ENCODE results near the gene TNFSF4. TPM values are rescaled to one million over a fixed set of nuclear protein-coding genes. Genes with fewer than 3 reads are reported as not detected.

The TNFSF4 gene
- polyA plus RNA-seq, 1 of the 3 experiments (the other 2 are of a cell fraction), result 25.9 TPM

- TF ChIP-seq FOXJ3 (CRISPR knock-in tag; IDR thresholded peaks at IDR 0.05), result no peak
- no peak for TF ChIP-seq REST (IDR thresholded peaks at IDR 0.05; ENCODE audit: low read depth, low read length)
- TF ChIP-seq IRF3 (IDR thresholded peaks at IDR 0.05; ENCODE audit: low read depth, low read length), result no peak
- no peak for TF ChIP-seq CHD2 (IDR thresholded peaks at IDR 0.05; ENCODE audit: low read length, partially characterized antibody)
- TF ChIP-seq EP300 (IDR thresholded peaks at IDR 0.05; ENCODE audit: borderline replicate concordance in 1 of 2, low read depth in 1 of 2, low read length in 1 of 2), result no peak
These were observed 5.2 kb downstream of the TNFSF4 start (continued) for GRCh38 chr1:173201969-173202368.

GRCh38 chr1:173195596-173196088 is 11.5 kb downstream of the TNFSF4 start:
- H2AFZ ChIP-seq (ENCODE audit: low read depth), result no peak overlapping the region
- H3K4me3 ChIP-seq (ENCODE audit: low read depth in 2 of 2, low read length in 1 of 2), result no peak overlapping the region
- peaks cover 8% of the 10 kb centered on the region for H3F3A ChIP-seq (replicated peaks; ENCODE audit: insufficient read depth)
- no peak overlapping the region for H3K4me2 ChIP-seq
- H3K9me2 ChIP-seq, result no peaks in the 10 kb centered on the region
- no peaks in the 10 kb centered on the region for H3K9me3 ChIP-seq
- no peaks in the 10 kb centered on the region for H3K79me2 ChIP-seq (ENCODE audit: insufficient read depth)
- peaks cover 4% of the 10 kb centered on the region in 2 experiments; a peak in 3 of 4 replicates for H3K4me1 ChIP-seq (ENCODE audit: control insufficient read depth in 1 of 2, insufficient read depth in 2 of 2, low read depth in 1 of 2, low read length in 1 of 2)
- H3K36me3 ChIP-seq (replicated peaks in 1 of 2; ENCODE audit: control insufficient read depth in 1 of 2, insufficient read depth in 2 of 2, low read length in 1 of 2), result peaks cover 0 to 10% of the 10 kb centered on the region in 2 experiments
- DNase-seq, result no peak
- 50% methylated on average over 4 of the region's 5 CpGs for WGBS (ENCODE audit: low lambda C conversion rate)
- no peak for TF ChIP-seq YY1 (IDR thresholded peaks at IDR 0.05; ENCODE audit: low read depth)
- no peak for TF ChIP-seq MAX (IDR thresholded peaks at IDR 0.05; ENCODE audit: low read depth)
- no peak for TF ChIP-seq CTCF (IDR thresholded peaks at IDR 0.05)
- TF ChIP-seq FOXM1 (IDR thresholded peaks at IDR 0.05; ENCODE audit: low read depth), result no peak
- no peak for TF ChIP-seq MEF2A (IDR thresholded peaks at IDR 0.05; ENCODE audit: borderline replicate concordance, low read depth)
- no peak for TF ChIP-seq USF2 (IDR thresholded peaks at IDR 0.05; ENCODE audit: borderline replicate concordance, low read depth, low read length)
- no peak for TF ChIP-seq CHD2 (IDR thresholded peaks at IDR 0.05; ENCODE audit: low read length, partially characterized antibody)
- no peak for TF ChIP-seq NRF1 (IDR thresholded peaks at IDR 0.05; ENCODE audit: low read depth, low read length)
- no peak for TF ChIP-seq FOSL2 (IDR thresholded peaks at IDR 0.05; ENCODE audit: borderline replicate concordance, low read depth)
- no peak for TF ChIP-seq RAD21 (IDR thresholded peaks at IDR 0.05; ENCODE audit: low read length)
- TF ChIP-seq RFX5 (IDR thresholded peaks at IDR 0.05; ENCODE audit: low read length), result no peak
- no peak for TF ChIP-seq SMC3 (IDR thresholded peaks at IDR 0.05; ENCODE audit: low read depth, low read length)
- no peak overlapping the region for H3K27ac ChIP-seq (ENCODE audit: low read depth in 2 of 2, low read length in 1 of 2)
- H4K20me1 ChIP-seq (ENCODE audit: insufficient read depth), result no peaks in the 10 kb centered on the region
- POLR2A ChIA-PET, result no interaction called here
- CTCF ChIA-PET, result no interaction called here
- no peaks in the 10 kb centered on the region for H3K27me3 ChIP-seq (ENCODE audit: insufficient read depth)
- H3K9ac ChIP-seq, result no peak overlapping the region

Data from SK-N-SH (cell line).